Neural cell (in vitro differentiated cells): ENCODE measurements around the gene AP2A2. TPM values are rescaled to one million over a fixed set of nuclear protein-coding genes. Genes with fewer than 3 reads are reported as not detected.
"Not testable (repeated sequence)": the region's sequence is repeated elsewhere in the genome, so short reads cannot be mapped to it uniquely, and the experiment has no call there.

ENCODE experiments used
- H2AFZ ChIP-seq: fragments of 200-600, 300-800 bp; sonication (generic), shearing (Covaris generic); 2 replicates; pipeline ENCODE4 v1.6.0; 2014; ENCODE audit warnings: low read depth, mild to moderate bottlenecking, antibody characterized with exemption, low read length, moderate library complexity
- H3F3A ChIP-seq: fragments of 200-600 bp; shearing (Covaris generic); 2 replicates; pipeline ENCODE4 v1.6.1; 2016; ENCODE audit warnings: mild to moderate bottlenecking, moderate library complexity, mixed read lengths, antibody characterized with exemption, low read length; ENCODE audit not compliant: insufficient read depth, poor library complexity, severe bottlenecking
- H3K27ac ChIP-seq: fragments of 200-600, 300-800 bp; sonication (generic), shearing (Covaris generic); 2 replicates; pipeline ENCODE4 v1.5.1; 2014; ENCODE audit warnings: mild to moderate bottlenecking, low read length, moderate library complexity
- H3K27me3 ChIP-seq: fragments of 300-800, 200-600 bp; sonication (generic), shearing (Covaris generic); 2 replicates; pipeline ENCODE4 v1.6.0; 2014; ENCODE audit warnings: mild to moderate bottlenecking, low read depth, low read length, moderate library complexity; ENCODE audit not compliant: insufficient read depth
- H3K36me3 ChIP-seq: fragments of 300-800, 200-600 bp; sonication (generic), shearing (Covaris generic); 2 replicates; pipeline ENCODE4 v1.5.1; 2014; ENCODE audit warnings: mild to moderate bottlenecking, antibody characterized with exemption, low read length, moderate library complexity; ENCODE audit not compliant: insufficient read depth
- H3K4me2 ChIP-seq: fragments of 300-800, 200-600 bp; sonication (generic), shearing (Covaris generic); 2 replicates; pipeline ENCODE4 v1.6.0; 2014; ENCODE audit warnings: mild to moderate bottlenecking, low read length
- H3K4me3 ChIP-seq: fragments of 300-800, 200-600 bp; sonication (generic), shearing (Covaris generic); 2 replicates; pipeline ENCODE4 v1.5.1; 2014; ENCODE audit warnings: mild to moderate bottlenecking, low read length, moderate library complexity
- H3K79me2 ChIP-seq: fragments of 200-600 bp; shearing (Covaris generic); replicated peaks from 2 replicates; pipeline ENCODE4 v1.6.0; 2014; ENCODE audit warnings: mild to moderate bottlenecking, low read length, moderate library complexity; ENCODE audit not compliant: insufficient read depth
- H3K9ac ChIP-seq: fragments of 300-800, 200-600 bp; sonication (generic), shearing (Covaris generic); 2 replicates; pipeline ENCODE4 v1.6.1; 2016; ENCODE audit warnings: mild to moderate bottlenecking, low read length, mixed read lengths
- H3K9me2 ChIP-seq: fragments of 200-600 bp; shearing (Covaris generic); 2 replicates; pipeline ENCODE4 v1.6.1; 2016; ENCODE audit warnings: mild to moderate bottlenecking, low read length, mixed read lengths; ENCODE audit not compliant: insufficient read depth
- H3K9me3 ChIP-seq: fragments of 200-600, 300-800 bp; sonication (generic), shearing (Covaris generic); 2 replicates; pipeline ENCODE4 v1.6.1; 2016; ENCODE audit warnings: mild to moderate bottlenecking, mixed run types, low read length, moderate library complexity, mixed read lengths
- H4K20me1 ChIP-seq: fragments of 200-600 bp; shearing (Covaris generic); 2 replicates; pipeline ENCODE4 v1.6.1; 2016; ENCODE audit warnings: mild to moderate bottlenecking, mixed run types; ENCODE audit not compliant: insufficient read depth
- EZH2 ChIP-seq: fragments of 200-600, 300-800 bp; shearing (Covaris generic), sonication (generic); IDR thresholded peaks from 2 replicates; pipeline ENCODE4 v1.6.1; 2014; ENCODE audit warnings: antibody characterized with exemption, low read length, borderline replicate concordance, mild to moderate bottlenecking; ENCODE audit not compliant: insufficient read depth, poor library complexity, severe bottlenecking
- MXI1 ChIP-seq: fragments of 450-650 bp; conservative IDR thresholded peaks from 2 replicates; pipeline ENCODE4 v1.6.1; 2014; ENCODE audit warnings: antibody characterized with exemption, mild to moderate bottlenecking; ENCODE audit not compliant: poor library complexity, severe bottlenecking
- POLR2AphosphoS5 ChIP-seq: IDR thresholded peaks from 2 replicates; pipeline ENCODE4 v1.6.1; 2012
- RAD21 ChIP-seq: fragments of 450-650 bp; conservative IDR thresholded peaks from 2 replicates; pipeline ENCODE4 v1.6.1; 2014; ENCODE audit warnings: antibody characterized with exemption, mild to moderate bottlenecking, moderate library complexity
- SMC3 ChIP-seq: fragments of 450-650 bp; conservative IDR thresholded peaks from 2 replicates; pipeline ENCODE4 v1.6.1; 2014; ENCODE audit warnings: antibody characterized with exemption, mild to moderate bottlenecking, moderate library complexity; ENCODE audit not compliant: poor library complexity
- polyA plus RNA-seq: library from polyadenylated mRNA; depleted of rRNA; stranded (reverse); fragments of >200 nt; gene quantifications from 2 replicates; pipeline ENCODE4 v1.2.3, GENCODE V29; 2014
- TF ChIP-seq, protein P1 (sequence below): IDR thresholded peaks from 2 replicates; pipeline ENCODE4 v1.6.1; 2012; ENCODE audit warnings: borderline replicate concordance

AP2A2 gene
- polyA plus RNA-seq, 1 donor from 2014 or later: 46.5 TPM

DNA sequence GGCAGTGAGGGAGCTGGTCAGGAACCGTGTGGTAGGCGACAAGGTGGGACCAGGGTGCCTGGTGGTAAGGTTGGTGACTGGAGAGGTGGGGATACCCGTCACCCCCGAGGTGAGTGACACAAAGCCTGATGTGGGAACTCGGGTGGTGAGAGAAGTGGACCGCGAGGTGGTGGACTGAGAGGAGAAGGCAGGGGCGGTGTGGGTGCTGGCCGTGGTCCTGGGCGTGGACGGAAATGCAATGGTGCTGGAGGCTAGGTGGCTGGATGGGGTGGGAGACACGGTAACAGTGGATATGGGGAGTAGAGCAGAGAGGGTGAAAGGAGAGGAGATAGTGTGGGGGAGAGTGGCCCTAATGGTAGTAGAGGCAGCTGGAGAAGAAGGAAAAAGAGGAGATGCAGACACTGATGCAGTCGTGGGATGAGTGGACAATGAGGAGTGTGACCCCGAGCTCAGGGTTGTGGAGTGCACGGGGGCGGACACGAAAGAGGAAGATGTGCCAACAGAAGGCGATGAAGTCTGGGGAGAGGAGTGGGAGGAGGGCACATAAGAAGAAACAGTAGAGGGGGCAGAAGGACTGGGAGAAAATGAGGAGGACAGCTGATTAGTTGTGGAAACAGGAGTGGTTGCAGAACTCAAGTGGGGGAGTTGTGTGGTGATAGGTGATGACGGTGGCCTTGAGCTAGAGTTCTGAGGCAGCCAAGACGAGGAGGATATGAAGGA, 90.3 kb downstream of the AP2A2 start:
- no peak overlapping the region for H3K4me3 ChIP-seq
- no peak for TF ChIP-seq RAD21
- TF ChIP-seq EZH2: no peak
- no peak for TF ChIP-seq SMC3
- TF ChIP-seq MXI1: no peak
- no peak for TF ChIP-seq POLR2AphosphoS5
- H3K27ac ChIP-seq: no peak overlapping the region

DNA sequence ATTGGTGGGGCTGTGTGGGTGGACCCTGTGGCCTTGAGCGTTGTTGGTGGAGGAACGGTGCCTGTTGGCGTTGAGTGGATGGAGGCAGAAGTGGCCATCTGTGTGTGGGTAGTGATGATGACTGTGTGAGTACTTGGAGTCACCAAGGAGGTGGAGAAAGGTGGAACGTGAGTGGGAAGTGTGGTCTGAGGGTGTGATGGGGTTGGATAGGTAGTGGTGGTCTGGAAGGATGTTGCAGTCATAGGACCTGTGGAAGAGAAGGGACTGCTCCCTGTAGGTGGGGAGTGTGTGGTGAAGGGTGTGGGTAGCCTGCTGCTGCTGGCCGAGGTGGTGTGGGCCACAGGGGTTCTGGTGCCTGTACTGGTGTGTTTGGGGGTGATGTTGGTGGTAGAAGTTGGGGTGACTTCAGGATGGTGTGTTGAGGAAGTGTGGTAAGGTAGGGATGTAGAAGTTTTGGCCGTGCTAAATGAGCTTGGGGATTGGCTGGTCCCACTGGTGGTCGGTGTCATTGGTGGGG, 91.0 kb downstream of the AP2A2 start:
- not testable (repeated sequence) for H3K4me2 ChIP-seq, H2AFZ ChIP-seq, H3K36me3 ChIP-seq, H3F3A ChIP-seq, H3K9me3 ChIP-seq, H3K79me2 ChIP-seq, H4K20me1 ChIP-seq, H3K27me3 ChIP-seq, H3K4me3 ChIP-seq, H3K27ac ChIP-seq, H3K9ac ChIP-seq, H3K9me2 ChIP-seq

More for the DNA sequence above, 90.3 kb downstream of the AP2A2 start:
- Histone ChIP-seq H3K4me2 (no peak overlapping the region), H3K9me2 (no peaks in the 10 kb centered on the region), H4K20me1 (no peaks in the 10 kb centered on the region), H3K9ac (no peak overlapping the region), H3F3A (no peaks in the 10 kb centered on the region), H3K27me3 (no peaks in the 10 kb centered on the region), H3K79me2 (no peaks in the 10 kb centered on the region), H2AFZ (no peak overlapping the region), H3K9me3 (no peaks in the 10 kb centered on the region), H3K36me3 (no peaks in the 10 kb centered on the region)

DNA sequence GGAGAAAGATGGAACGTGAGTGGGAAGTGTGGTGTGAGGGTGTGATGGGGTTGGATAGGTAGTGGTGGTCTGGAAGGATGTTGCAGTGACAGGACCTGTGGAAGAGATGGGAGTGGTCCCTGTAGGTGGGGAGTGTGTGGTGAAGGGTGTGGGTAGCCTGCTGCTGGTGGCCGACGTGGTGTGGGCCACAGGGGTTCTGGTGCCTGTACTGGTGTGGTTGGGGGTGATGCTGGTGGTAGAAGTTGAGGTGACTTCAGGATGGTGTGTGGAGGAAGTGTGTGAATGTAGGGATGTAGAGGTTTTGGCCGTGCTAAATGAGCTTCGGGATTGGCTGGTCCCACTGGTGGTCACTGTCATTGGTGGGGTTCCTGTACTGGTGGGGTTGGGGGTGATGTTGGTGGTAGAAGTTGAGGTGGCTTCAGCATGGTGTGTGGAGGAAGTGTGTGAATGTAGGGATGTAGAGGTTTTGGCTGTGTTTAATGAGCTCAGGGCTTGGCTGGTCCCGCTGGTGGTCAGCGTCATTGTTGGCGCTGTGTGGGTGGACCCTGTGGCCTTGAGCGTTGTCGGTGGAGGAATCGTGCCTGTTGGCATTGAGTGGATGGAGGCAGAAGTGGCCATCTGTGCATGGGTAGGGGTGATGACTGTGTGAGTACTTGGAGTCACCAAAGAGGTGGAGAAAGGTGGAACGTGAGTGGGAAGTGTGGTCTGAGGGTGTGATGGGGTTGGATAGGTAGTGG, 91.8 kb downstream of the AP2A2 start:
- TF ChIP-seq SMC3: no peak
- TF ChIP-seq, protein P1, sequence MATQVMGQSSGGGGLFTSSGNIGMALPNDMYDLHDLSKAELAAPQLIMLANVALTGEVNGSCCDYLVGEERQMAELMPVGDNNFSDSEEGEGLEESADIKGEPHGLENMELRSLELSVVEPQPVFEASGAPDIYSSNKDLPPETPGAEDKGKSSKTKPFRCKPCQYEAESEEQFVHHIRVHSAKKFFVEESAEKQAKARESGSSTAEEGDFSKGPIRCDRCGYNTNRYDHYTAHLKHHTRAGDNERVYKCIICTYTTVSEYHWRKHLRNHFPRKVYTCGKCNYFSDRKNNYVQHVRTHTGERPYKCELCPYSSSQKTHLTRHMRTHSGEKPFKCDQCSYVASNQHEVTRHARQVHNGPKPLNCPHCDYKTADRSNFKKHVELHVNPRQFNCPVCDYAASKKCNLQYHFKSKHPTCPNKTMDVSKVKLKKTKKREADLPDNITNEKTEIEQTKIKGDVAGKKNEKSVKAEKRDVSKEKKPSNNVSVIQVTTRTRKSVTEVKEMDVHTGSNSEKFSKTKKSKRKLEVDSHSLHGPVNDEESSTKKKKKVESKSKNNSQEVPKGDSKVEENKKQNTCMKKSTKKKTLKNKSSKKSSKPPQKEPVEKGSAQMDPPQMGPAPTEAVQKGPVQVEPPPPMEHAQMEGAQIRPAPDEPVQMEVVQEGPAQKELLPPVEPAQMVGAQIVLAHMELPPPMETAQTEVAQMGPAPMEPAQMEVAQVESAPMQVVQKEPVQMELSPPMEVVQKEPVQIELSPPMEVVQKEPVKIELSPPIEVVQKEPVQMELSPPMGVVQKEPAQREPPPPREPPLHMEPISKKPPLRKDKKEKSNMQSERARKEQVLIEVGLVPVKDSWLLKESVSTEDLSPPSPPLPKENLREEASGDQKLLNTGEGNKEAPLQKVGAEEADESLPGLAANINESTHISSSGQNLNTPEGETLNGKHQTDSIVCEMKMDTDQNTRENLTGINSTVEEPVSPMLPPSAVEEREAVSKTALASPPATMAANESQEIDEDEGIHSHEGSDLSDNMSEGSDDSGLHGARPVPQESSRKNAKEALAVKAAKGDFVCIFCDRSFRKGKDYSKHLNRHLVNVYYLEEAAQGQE: no peak
- TF ChIP-seq POLR2AphosphoS5: no peak

More for the DNA sequence above, 91.8 kb downstream of the AP2A2 start:
- no peak overlapping the region for H2AFZ ChIP-seq
- H3K27ac ChIP-seq: no peak overlapping the region
- H3K9ac ChIP-seq: no peak overlapping the region
- no peak overlapping the region for H3K4me2 ChIP-seq
- no peaks in the 10 kb centered on the region for H3K9me3 ChIP-seq
- no peaks in the 10 kb centered on the region for H4K20me1 ChIP-seq
- H3K9me2 ChIP-seq: no peaks in the 10 kb centered on the region
- H3K27me3 ChIP-seq: no peaks in the 10 kb centered on the region
- no peaks in the 10 kb centered on the region for H3K79me2 ChIP-seq
- no peaks in the 10 kb centered on the region for H3F3A ChIP-seq
- H3K4me3 ChIP-seq: no peak overlapping the region
- H3K36me3 ChIP-seq: no peaks in the 10 kb centered on the region
